ENCODE results near the gene ATIC. TPM values are rescaled to one million over a fixed set of nuclear protein-coding genes. Genes with fewer than 3 reads are reported as not detected.

The ATIC gene
- total and polyA plus RNA-seq, 2 donors (not counting 1 experiment from before 2014, with no cell fraction given) = 40.3 to 92.7 TPM

GRCh38 chr2:215362562-215362904 lies 50.7 kb downstream of the ATIC start:
- Histone ChIP-seq H3K27ac (ENCODE audit: insufficient read depth, low read length) (no peak overlapping the region), H3K9ac (ENCODE audit: insufficient read depth, low read length) (no peak overlapping the region), H3K79me2 (ENCODE audit: control insufficient read depth, insufficient read depth, low read length) (no peaks in the 10 kb centered on the region), H3K4me3 (replicated peaks in 1 of 4; ENCODE audit: control extremely low read depth in 1 of 4, insufficient read depth in 1 of 4, low read depth in 3 of 4, low read length in 4 of 4) (no peak overlapping the region), H3K4me1 (ENCODE audit: control insufficient read depth, extremely low read depth, insufficient read depth, low read length) (no peaks in the 10 kb centered on the region), H3K4me2 (ENCODE audit: extremely low read depth, insufficient read depth, low read length) (no peak overlapping the region), H4K20me1 (ENCODE audit: control insufficient read depth, extremely low read depth, insufficient read depth, low read length) (no peaks in the 10 kb centered on the region), H3K27me3 (ENCODE audit: control insufficient read depth, insufficient read depth, low read length) (no peaks in the 10 kb centered on the region), H3K9me3 (ENCODE audit: control insufficient read depth, insufficient read depth, low read depth, low read length) (no peaks in the 10 kb centered on the region), H3K36me3 (ENCODE audit: control insufficient read depth, insufficient read depth, low read length) (peaks cover 35% of the 10 kb centered on the region), H2AFZ (ENCODE audit: low read length) (no peak overlapping the region)
- DNase-seq (ENCODE audit: low read depth in 2 of 2) = peak in 1 of 2 donors; percentile 32
- no peak for TF ChIP-seq CTCF (conservative IDR thresholded peaks at IDR 0.05 in 1 of 2, IDR thresholded peaks at IDR 0.05 in 1 of 2; ENCODE audit: low read depth in 1 of 2, low read length in 2 of 2)
- no peak for TF ChIP-seq EZH2 (IDR thresholded peaks at IDR 0.05; ENCODE audit: low read length, missing control alignments)

DNA sequence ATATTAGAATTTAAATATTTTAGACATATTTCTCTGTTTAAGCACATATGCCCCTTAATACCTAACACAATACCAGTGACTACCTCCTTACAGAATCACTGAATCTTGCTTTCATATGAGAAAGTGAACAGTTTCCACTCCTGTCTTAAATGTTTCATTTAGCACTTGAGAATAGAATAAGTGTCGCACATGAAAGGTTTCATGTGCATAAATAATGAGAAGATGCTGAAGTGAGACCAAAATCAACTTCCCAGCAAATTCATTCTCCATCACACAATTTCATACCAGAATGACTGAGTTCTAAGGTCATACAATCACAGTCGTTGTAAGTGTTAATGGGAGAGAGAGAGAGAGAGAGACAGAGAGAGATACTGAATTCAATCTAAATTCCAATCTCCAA lies 51.2 kb downstream of the ATIC start:
- Histone ChIP-seq H3K4me2 (ENCODE audit: extremely low read depth, insufficient read depth, low read length) (no peak overlapping the region), H3K9ac (ENCODE audit: insufficient read depth, low read length) (no peak overlapping the region), H3K4me1 (ENCODE audit: control insufficient read depth, extremely low read depth, insufficient read depth, low read length) (no peaks in the 10 kb centered on the region), H3K27ac (ENCODE audit: insufficient read depth, low read length) (no peak overlapping the region), H3K9me3 (ENCODE audit: control insufficient read depth, insufficient read depth, low read depth, low read length) (no peaks in the 10 kb centered on the region), H2AFZ (ENCODE audit: low read length) (no peak overlapping the region), H3K79me2 (ENCODE audit: control insufficient read depth, insufficient read depth, low read length) (no peaks in the 10 kb centered on the region), H4K20me1 (ENCODE audit: control insufficient read depth, extremely low read depth, insufficient read depth, low read length) (no peaks in the 10 kb centered on the region), H3K4me3 (replicated peaks in 1 of 4; ENCODE audit: control extremely low read depth in 1 of 4, insufficient read depth in 1 of 4, low read depth in 3 of 4, low read length in 4 of 4) (no peak overlapping the region), H3K36me3 (ENCODE audit: control insufficient read depth, insufficient read depth, low read length) (peaks cover 35% of the 10 kb centered on the region), H3K27me3 (ENCODE audit: control insufficient read depth, insufficient read depth, low read length) (no peaks in the 10 kb centered on the region)
- DNase-seq (ENCODE audit: low read depth in 2 of 2) = peak; percentile 9 to 17
- TF ChIP-seq CTCF (conservative IDR thresholded peaks at IDR 0.05 in 1 of 2, IDR thresholded peaks at IDR 0.05 in 1 of 2; ENCODE audit: low read depth in 1 of 2, low read length in 2 of 2) = no peak
- no peak for TF ChIP-seq EZH2 (IDR thresholded peaks at IDR 0.05; ENCODE audit: low read length, missing control alignments)

GRCh38 chr2:215363461-215364156 lies 51.8 kb downstream of the ATIC start:
- peak; percentile 16 to 48 for DNase-seq (ENCODE audit: low read depth in 2 of 2)
- no peak overlapping the region for H3K9ac ChIP-seq (ENCODE audit: insufficient read depth, low read length)
- TF ChIP-seq CTCF (conservative IDR thresholded peaks at IDR 0.05 in 1 of 2, IDR thresholded peaks at IDR 0.05 in 1 of 2; ENCODE audit: low read depth in 1 of 2, low read length in 2 of 2) = no peak
- TF ChIP-seq EZH2 (IDR thresholded peaks at IDR 0.05; ENCODE audit: low read length, missing control alignments) = no peak

More at GRCh38 chr2:215363461-215364156, 51.8 kb downstream of the ATIC start:
- Histone ChIP-seq H3K79me2 (ENCODE audit: control insufficient read depth, insufficient read depth, low read length) (no peaks in the 10 kb centered on the region), H3K4me3 (replicated peaks in 1 of 4; ENCODE audit: control extremely low read depth in 1 of 4, insufficient read depth in 1 of 4, low read depth in 3 of 4, low read length in 4 of 4) (no peak overlapping the region), H4K20me1 (ENCODE audit: control insufficient read depth, extremely low read depth, insufficient read depth, low read length) (no peaks in the 10 kb centered on the region), H3K27me3 (ENCODE audit: control insufficient read depth, insufficient read depth, low read length) (no peaks in the 10 kb centered on the region), H3K4me1 (ENCODE audit: control insufficient read depth, extremely low read depth, insufficient read depth, low read length) (no peaks in the 10 kb centered on the region), H3K9me3 (ENCODE audit: control insufficient read depth, insufficient read depth, low read depth, low read length) (no peaks in the 10 kb centered on the region), H3K4me2 (ENCODE audit: extremely low read depth, insufficient read depth, low read length) (no peak overlapping the region), H3K27ac (ENCODE audit: insufficient read depth, low read length) (no peak overlapping the region), H2AFZ (ENCODE audit: low read length) (no peak overlapping the region), H3K36me3 (ENCODE audit: control insufficient read depth, insufficient read depth, low read length) (peaks cover 35% of the 10 kb centered on the region)
